Measurements from ENCODE around the gene ASB3. TPM values are rescaled to one million over a fixed set of nuclear protein-coding genes. Genes with fewer than 3 reads are reported as not detected.

Gene ASB3
- total RNA-seq, 1 experiment from 2014 or later = 23.1 TPM

GRCh38 chr2:53725662-53726061 is 61.1 kb downstream of the ASB3 start:
- Histone ChIP-seq H4K20me1 (ENCODE audit: control insufficient read depth, insufficient read depth, insufficient read length) (no peaks in the 10 kb centered on the region), H3K27me3 (ENCODE audit: insufficient read depth, low read length) (no peaks in the 10 kb centered on the region), H2BK12ac (ENCODE audit: insufficient read length, low read depth, low read length) (no peak overlapping the region), H3K56ac (ENCODE audit: insufficient read length, low read depth, low read length) (no peak overlapping the region), H2BK5ac (ENCODE audit: insufficient read length, low read length) (no peak overlapping the region), H3K4ac (ENCODE audit: low read depth, low read length) (no peak overlapping the region), H3T11ph (ENCODE audit: low read length) (no peak overlapping the region), H3K4me1 (ENCODE audit: insufficient read depth, low read length) (no peaks in the 10 kb centered on the region), H3K79me1 (ENCODE audit: insufficient read depth, low read depth, low read length, poor library complexity, severe bottlenecking) (no peaks in the 10 kb centered on the region), H3K9ac (ENCODE audit: extremely low read depth, insufficient read length, low read length) (no peak overlapping the region), H4K91ac (ENCODE audit: insufficient read length, low read depth, low read length) (no peak overlapping the region), H2BK120ac (ENCODE audit: low read depth, low read length, poor library complexity, severe bottlenecking) (no peak overlapping the region), H3K23ac (ENCODE audit: insufficient read length, low read depth, low read length) (no peak overlapping the region), H2BK20ac (ENCODE audit: low read depth, low read length, poor library complexity, severe bottlenecking) (no peak overlapping the region), H2BK15ac (ENCODE audit: low read depth, low read length) (no peak overlapping the region), H3K4me2 (ENCODE audit: insufficient read depth, insufficient read length, low read length) (no peak overlapping the region), H3K18ac (ENCODE audit: insufficient read length, low read depth, low read length) (no peak overlapping the region), H4K8ac (replicated peaks; ENCODE audit: insufficient read length, low read depth, low read length) (no peak overlapping the region), H3K14ac (ENCODE audit: insufficient read depth, low read length) (no peak overlapping the region), H3K27ac (ENCODE audit: insufficient read length, low read depth, low read length) (no peak overlapping the region), H3K79me2 (ENCODE audit: insufficient read depth, low read length) (no peaks in the 10 kb centered on the region), H4K5ac (ENCODE audit: insufficient read length, low read depth, low read length) (no peak overlapping the region), H2AK5ac (ENCODE audit: insufficient read length, low read length) (no peak overlapping the region), H3K23me2 (ENCODE audit: insufficient read length, low read depth, low read length, poor library complexity, severe bottlenecking) (no peaks in the 10 kb centered on the region), H2AFZ (ENCODE audit: low read length) (no peak overlapping the region), H3K9me3 (ENCODE audit: control insufficient read depth, low read depth, low read length) (no peaks in the 10 kb centered on the region)
- Mint-ChIP-seq H3K9me3 (peaks cover 2 to 3% of the 10 kb centered on the region in 2 experiments; a peak in 4 of 5 replicates), H3K27ac (peak overlapping the region in 1 of 3 experiments; percentile 40; a peak in 2 of 7 replicates), H3K4me1 (peaks cover 9% of the 10 kb centered on the region in 2 experiments), H3K36me3 (ENCODE audit: insufficient read depth in 1 of 3, low read depth in 3 of 3) (peaks cover 17 to 27% (median 23%) of the 10 kb centered on the region in 3 experiments), H3K27me3 (ENCODE audit: low read depth) (no peaks in the 10 kb centered on the region), H3K4me3 (no peak overlapping the region)
- TF ChIP-seq CTCF (conservative IDR thresholded peaks at IDR 0.05) = no peak
- no CpG with 5 or more reads among the region's 4 CpGs for WGBS (ENCODE audit: extremely low coverage, insufficient read length, low lambda C conversion rate)
- DNase-seq = no peak

Measured in H9 (cell line).